HG02678 (cell line): ENCODE data around the gene ATG4A.

Source experiments
- ATAC-seq: cut with Tn5 transposase; IDR thresholded peaks from one replicate; pipeline ENCODE4 v1.9.1; 2021; ENCODE audit warnings: mild to moderate bottlenecking, moderate library complexity; ENCODE audit not compliant: unreplicated experiment

The ATG4A gene

DNA sequence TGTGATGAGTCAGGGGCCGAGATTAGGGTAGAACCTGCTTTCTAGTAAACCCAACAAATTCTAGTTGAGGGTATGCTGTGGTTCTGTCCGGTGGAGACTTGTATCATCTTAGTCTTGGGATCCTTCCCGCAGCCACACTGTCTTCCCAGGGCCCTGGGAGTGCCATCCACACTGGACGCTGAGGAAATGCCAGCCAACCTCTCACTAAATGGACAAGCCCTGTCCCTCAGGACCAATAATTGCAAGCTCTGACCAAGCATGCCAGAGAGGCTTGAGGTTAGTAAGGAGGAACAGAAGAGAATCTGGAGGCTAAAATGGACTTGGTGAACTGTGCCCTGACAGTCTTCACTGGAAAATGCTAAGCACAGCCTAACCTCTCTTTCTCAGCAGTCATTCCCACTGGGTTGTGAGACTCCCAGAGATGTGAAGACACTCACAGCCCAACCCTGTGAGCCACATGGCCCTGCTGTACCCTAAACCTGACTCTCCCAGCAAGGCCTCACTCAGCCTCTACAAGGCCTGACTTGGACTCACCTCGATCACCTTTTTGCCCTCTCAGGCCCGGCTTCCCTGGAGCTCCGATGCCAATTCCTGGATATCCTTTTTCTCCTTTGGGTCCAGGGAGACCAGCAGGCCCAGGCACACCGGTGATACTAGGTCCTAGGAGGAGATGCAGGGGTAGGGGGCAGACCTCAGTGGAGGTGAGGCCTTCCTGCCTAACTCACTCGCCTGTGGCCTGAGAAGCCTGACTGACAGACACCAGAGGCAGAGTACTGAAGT, 77.6 kb downstream of the ATG4A start:
- no peak for ATAC-seq

GRCh38 chrX:108169768-108170167, 78.2 kb downstream of the ATG4A start:
- ATAC-seq = no peak

DNA sequence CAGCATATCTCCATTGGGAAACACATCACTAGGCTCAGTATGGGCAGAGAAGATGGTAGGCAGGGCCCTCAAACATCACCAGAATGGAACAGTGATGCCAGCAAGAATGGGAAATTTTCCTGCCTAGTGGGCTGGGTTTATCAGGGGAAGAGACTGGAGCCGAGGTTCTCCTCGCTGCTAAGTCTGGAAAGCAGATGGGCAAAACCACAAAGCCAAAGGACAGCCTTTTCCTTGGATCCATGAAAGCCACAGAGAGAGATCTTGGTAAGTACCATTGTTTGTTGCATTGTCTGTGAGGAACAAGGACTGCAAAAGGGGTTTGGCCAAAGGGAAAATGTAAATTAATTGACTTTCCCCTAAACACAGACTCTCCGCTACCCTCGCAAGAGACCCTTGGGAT, 80.1 kb downstream of the ATG4A start:
- ATAC-seq = no peak

DNA sequence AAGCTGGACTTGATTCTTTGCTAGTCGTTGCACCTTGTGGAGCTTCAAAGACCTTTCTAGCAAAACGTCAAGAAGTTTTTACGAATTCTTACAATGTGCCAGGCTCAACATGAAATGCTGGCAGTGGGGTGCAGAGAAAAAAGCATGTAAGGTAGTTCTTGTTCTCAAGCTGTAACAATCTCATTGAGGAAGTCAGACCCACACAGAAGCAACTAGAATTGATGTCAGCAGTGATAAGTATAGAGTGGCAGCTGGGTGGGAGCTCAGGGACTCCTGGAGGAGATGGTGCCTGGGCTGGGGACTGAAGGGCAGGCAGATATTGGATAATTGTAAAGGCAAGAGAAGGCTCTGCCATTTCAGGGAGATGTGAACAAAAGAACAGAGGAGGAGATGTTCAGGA, 82.3 kb downstream of the ATG4A start:
- ATAC-seq = no peak

GRCh38 chrX:108177351-108178142, 86.0 kb downstream of the ATG4A start:
- ATAC-seq = no peak

DNA sequence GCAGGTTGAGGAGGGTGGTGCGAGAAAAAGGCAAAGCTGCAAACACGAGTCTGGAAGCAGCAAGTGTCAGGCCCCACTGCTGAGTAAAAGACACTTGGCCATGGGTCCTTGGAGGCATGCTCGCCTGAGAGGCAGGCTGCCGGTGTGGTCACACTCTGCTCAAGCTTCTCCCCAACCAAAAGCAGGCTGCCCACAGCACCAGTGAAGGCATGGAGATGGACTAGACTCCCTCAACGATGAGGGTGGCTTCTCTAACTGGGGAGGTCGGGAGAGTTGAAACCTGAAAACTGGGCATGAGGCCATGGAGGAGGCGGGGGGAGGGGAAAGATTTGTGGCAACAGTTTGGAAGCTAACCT, 86.5 kb downstream of the ATG4A start:
- ATAC-seq = no peak

DNA sequence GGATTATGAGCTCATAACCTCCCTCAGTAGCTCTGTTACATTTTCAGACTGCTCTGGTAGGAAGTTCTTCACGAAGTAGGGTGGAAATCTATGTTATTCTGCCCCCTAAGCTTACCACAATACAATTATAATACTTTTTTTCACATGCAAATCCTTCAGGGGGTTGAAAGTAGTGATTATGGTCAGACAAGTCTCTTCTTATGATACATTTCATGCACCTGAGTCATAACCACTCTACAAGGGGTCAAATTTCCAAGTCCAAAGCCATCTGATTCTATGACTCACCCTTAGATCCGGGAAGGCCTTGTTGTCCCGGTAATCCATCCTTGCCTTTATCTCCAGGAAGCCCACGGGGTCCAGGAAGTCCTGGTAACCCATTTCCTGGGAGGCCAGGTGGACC, 95.2 kb downstream of the ATG4A start:
- ATAC-seq = no peak

GRCh38 chrX:108198420-108198819, 106.8 kb downstream of the ATG4A start:
- no peak for ATAC-seq

DNA sequence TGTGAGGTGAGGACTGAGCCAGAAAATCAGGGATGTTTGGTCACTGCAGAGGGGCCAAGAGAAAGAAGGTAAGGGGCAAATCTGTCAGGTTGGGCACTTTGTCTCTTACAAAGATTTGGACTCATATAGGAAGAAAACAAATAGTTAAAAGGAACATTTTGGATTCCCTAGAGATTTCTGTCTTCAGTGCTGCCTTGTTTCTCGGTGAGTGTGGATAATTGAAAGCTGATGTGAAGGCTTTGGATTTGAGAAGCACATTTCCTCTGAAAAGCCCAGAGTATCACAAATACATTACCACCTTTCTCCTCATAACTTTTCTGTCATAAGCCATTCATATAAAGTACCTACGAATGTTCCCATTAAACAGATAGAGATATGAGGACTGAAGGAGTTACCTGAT, 107.5 kb downstream of the ATG4A start:
- ATAC-seq = no peak

GRCh38 chrX:108199691-108200090, 108.1 kb downstream of the ATG4A start:
- no peak for ATAC-seq

DNA sequence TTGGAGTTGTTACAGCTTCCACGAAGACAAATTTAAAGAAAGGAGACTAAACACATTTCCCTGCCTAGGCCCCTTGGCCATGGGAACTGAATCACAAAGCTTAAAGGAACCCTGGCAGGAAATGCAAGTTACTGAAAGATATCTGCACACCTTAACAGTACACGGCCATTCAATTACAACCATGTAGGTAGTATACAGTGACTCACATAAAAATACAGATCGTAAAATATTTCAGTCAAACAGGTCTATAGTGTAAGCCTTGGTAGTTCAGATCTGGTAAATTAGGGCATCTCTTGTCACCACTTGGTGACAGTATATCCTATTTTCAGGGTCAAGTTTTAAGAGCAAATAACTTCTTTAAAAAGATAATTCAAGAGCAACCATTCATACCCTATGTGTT, 112.0 kb downstream of the ATG4A start:
- ATAC-seq = no peak
